ENCODE data around the gene ZSWIM5. TPM values are rescaled to one million over a fixed set of nuclear protein-coding genes. Genes with fewer than 3 reads are reported as not detected.

ZSWIM5 gene
- total RNA-seq, 1 donor from 2014 or later = 2.7 TPM

- DNase-seq (ENCODE audit: extremely low spot score in 2 of 2) = no peak
- Histone ChIP-seq H3K27me3 (no peaks in the 10 kb centered on the region), H3K27ac (no peak overlapping the region), H3K4me3 (no peak overlapping the region), H3K36me3 (no peaks in the 10 kb centered on the region), H3K4me1 (no peaks in the 10 kb centered on the region), H3K9me3 (no peaks in the 10 kb centered on the region)
- intact Hi-C loops (cut with DNase I) = no loop called here
- no peak for TF ChIP-seq CTCF (IDR thresholded peaks at IDR 0.05)
- TF ChIP-seq POLR2A (IDR thresholded peaks at IDR 0.05) = no peak
Measured at GRCh38 chr1:45244660-45245059, 38.3 kb upstream of the ZSWIM5 start.

- Histone ChIP-seq H3K27ac (no peak overlapping the region), H3K4me1 (no peaks in the 10 kb centered on the region), H3K4me3 (no peak overlapping the region), H3K27me3 (no peaks in the 10 kb centered on the region), H3K9me3 (no peaks in the 10 kb centered on the region), H3K36me3 (no peaks in the 10 kb centered on the region)
- TF ChIP-seq POLR2AphosphoS5 (IDR thresholded peaks at IDR 0.05; ENCODE audit: insufficient read depth in 1 of 2, low read depth in 1 of 2) (no peak), POLR2A (IDR thresholded peaks at IDR 0.05) (no peak), CTCF (IDR thresholded peaks at IDR 0.05) (no peak)
- no peak for DNase-seq (ENCODE audit: extremely low spot score in 2 of 2)
- intact Hi-C loops (cut with DNase I) = no loop called here
Measured at GRCh38 chr1:45243476-45244343, 37.3 kb upstream of the ZSWIM5 start.

GRCh38 chr1:45238846-45239245 is 32.4 kb upstream of the ZSWIM5 start:
- H3K36me3 ChIP-seq = no peaks in the 10 kb centered on the region
- no peak overlapping the region for H3K4me3 ChIP-seq
- H3K27me3 ChIP-seq = no peaks in the 10 kb centered on the region
- intact Hi-C loops (cut with DNase I) = no loop called here
- DNase-seq (ENCODE audit: extremely low spot score in 2 of 2) = no peak
- H3K4me1 ChIP-seq = no peaks in the 10 kb centered on the region
- no peak overlapping the region for H3K27ac ChIP-seq
- no peaks in the 10 kb centered on the region for H3K9me3 ChIP-seq
- TF ChIP-seq POLR2A (IDR thresholded peaks at IDR 0.05) (no peak), CTCF (IDR thresholded peaks at IDR 0.05) (no peak), POLR2AphosphoS5 (IDR thresholded peaks at IDR 0.05; ENCODE audit: insufficient read depth in 1 of 2, low read depth in 1 of 2) (no peak)

- H3K4me1 ChIP-seq = no peaks in the 10 kb centered on the region
- H3K27me3 ChIP-seq = no peaks in the 10 kb centered on the region
- TF ChIP-seq POLR2A (IDR thresholded peaks at IDR 0.05) (no peak), CTCF (IDR thresholded peaks at IDR 0.05) (no peak), POLR2AphosphoS5 (IDR thresholded peaks at IDR 0.05; ENCODE audit: insufficient read depth in 1 of 2, low read depth in 1 of 2) (no peak)
- DNase-seq (ENCODE audit: extremely low spot score in 2 of 2) = no peak
- intact Hi-C loops (cut with DNase I) = no loop called here
- no peak overlapping the region for H3K27ac ChIP-seq
- H3K36me3 ChIP-seq = no peaks in the 10 kb centered on the region
- no peak overlapping the region for H3K4me3 ChIP-seq
- no peaks in the 10 kb centered on the region for H3K9me3 ChIP-seq
Measured at GRCh38 chr1:45236136-45236535, 29.7 kb upstream of the ZSWIM5 start.

- Histone ChIP-seq H3K27me3 (no peaks in the 10 kb centered on the region), H3K27ac (no peak overlapping the region), H3K9me3 (no peaks in the 10 kb centered on the region), H3K36me3 (no peaks in the 10 kb centered on the region), H3K4me1 (no peaks in the 10 kb centered on the region), H3K4me3 (no peak overlapping the region)
- DNase-seq (ENCODE audit: extremely low spot score in 2 of 2) = no peak
- TF ChIP-seq POLR2A (IDR thresholded peaks at IDR 0.05) (no peak), POLR2AphosphoS5 (IDR thresholded peaks at IDR 0.05; ENCODE audit: insufficient read depth in 1 of 2, low read depth in 1 of 2) (no peak), CTCF (IDR thresholded peaks at IDR 0.05) (no peak)
- intact Hi-C loops (cut with DNase I) = no loop called here
Measured at GRCh38 chr1:45230537-45230936, 24.1 kb upstream of the ZSWIM5 start.
